ENCODE data around the gene TMC5.

Gene TMC5

DNA sequence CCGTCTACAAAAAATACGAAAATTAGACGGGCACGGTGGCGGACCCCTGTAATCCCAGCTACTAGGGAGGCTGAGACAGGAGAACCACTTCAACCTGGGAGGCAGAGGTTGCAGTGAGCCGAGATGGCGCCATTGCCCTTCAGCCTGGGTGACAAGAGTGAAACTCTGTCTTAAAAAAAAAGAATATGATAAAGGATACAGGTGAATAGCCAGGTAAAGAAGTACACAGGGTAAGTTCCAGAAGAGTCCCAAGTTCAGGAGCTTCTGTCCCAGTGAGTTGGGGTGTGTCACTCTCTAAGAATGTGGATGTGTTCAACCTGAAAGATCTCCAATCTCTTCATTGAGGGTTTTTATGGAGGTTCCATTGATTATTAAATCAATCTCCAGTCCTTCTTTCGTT lies 6.8 kb downstream of the TMC5 start:
- Histone ChIP-seq H3K4ac (ENCODE audit: low read depth in 1 of 2, low read length in 2 of 2) (no peak overlapping the region), H3K27ac (ENCODE audit: low read length, poor library complexity, severe bottlenecking) (no peak overlapping the region), H3K27me3 (ENCODE audit: control insufficient read depth in 1 of 2, insufficient read depth in 1 of 2, low read length in 2 of 2) (peaks cover 0 to 13% of the 10 kb centered on the region in 2 experiments), H3K4me3 (ENCODE audit: insufficient read depth in 1 of 2, low read depth in 1 of 2, low read length in 2 of 2) (no peak overlapping the region), H3K18ac (ENCODE audit: low read depth in 1 of 2, low read length in 2 of 2) (no peak overlapping the region), H3K23ac (ENCODE audit: low read length in 2 of 2) (no peak overlapping the region), H3K9me3 (ENCODE audit: control insufficient read depth, low read length) (no peaks in the 10 kb centered on the region), H2AK5ac (ENCODE audit: low read length, severe bottlenecking) (no peak overlapping the region), H3K14ac (ENCODE audit: low read length in 2 of 2) (no peak overlapping the region), H3K4me2 (ENCODE audit: low read length, poor library complexity, severe bottlenecking) (no peak overlapping the region), H4K8ac (ENCODE audit: low read length) (no peak overlapping the region), H2BK5ac (ENCODE audit: low read depth, low read length, poor library complexity, severe bottlenecking) (no peak overlapping the region), H3K36me3 (ENCODE audit: control insufficient read depth in 1 of 2, insufficient read depth in 2 of 2, low read depth in 1 of 2, low read length in 2 of 2) (no peaks in the 10 kb centered on the region), H3K4me1 (ENCODE audit: control insufficient read depth, insufficient read depth, low read depth, low read length) (no peaks in the 10 kb centered on the region), H2BK12ac (ENCODE audit: low read length in 2 of 2) (no peak overlapping the region), H4K91ac (ENCODE audit: low read length) (no peak overlapping the region), H3K9ac (ENCODE audit: low read length) (no peak overlapping the region), H2BK120ac (ENCODE audit: low read depth, low read length) (no peak overlapping the region), H2AFZ (ENCODE audit: low read depth, low read length) (no peak overlapping the region), H3K79me1 (replicated peaks; ENCODE audit: low read length, poor library complexity, severe bottlenecking) (no peaks in the 10 kb centered on the region), H2BK15ac (ENCODE audit: low read depth, poor library complexity, severe bottlenecking) (no peak overlapping the region)
- WGBS: 90% methylated on average over 8 of the region's 8 CpGs
- DNase-seq: no peak

DNA sequence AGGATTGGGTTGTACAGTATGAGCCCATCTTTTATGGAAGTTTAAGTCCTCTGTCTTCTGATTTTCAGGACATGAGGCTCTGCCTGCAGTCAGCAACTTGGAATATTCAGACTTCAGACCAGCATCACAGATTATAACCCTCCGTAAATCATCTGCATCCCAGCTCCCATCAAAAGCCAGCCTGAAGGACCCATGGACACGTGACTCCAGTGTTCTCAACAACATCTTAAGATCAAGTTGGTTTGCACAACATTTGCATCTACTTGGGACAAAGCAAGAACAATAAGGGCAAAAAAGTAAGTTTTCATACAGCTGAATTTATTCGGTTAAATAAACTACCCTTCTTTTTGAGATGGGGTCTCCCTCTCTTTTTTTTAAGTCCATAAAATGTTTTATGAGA lies 12.7 kb downstream of the TMC5 start:
- H2BK15ac ChIP-seq (ENCODE audit: low read depth, poor library complexity, severe bottlenecking): no peak overlapping the region
- no peak overlapping the region for H3K9ac ChIP-seq (ENCODE audit: low read length)
- H3K4me3 ChIP-seq (ENCODE audit: insufficient read depth in 1 of 2, low read depth in 1 of 2, low read length in 2 of 2): no peak overlapping the region
- no peak overlapping the region for H2AK5ac ChIP-seq (ENCODE audit: low read length, severe bottlenecking)
- no peak overlapping the region for H4K8ac ChIP-seq (ENCODE audit: low read length)
- H4K91ac ChIP-seq (ENCODE audit: low read length): no peak overlapping the region
- H3K14ac ChIP-seq (ENCODE audit: low read length in 2 of 2): no peak overlapping the region
- no peak overlapping the region for H2BK12ac ChIP-seq (ENCODE audit: low read length in 2 of 2)
- no peak overlapping the region for H3K4ac ChIP-seq (ENCODE audit: low read depth in 1 of 2, low read length in 2 of 2)
- no peaks in the 10 kb centered on the region for H3K9me3 ChIP-seq (ENCODE audit: control insufficient read depth, low read length)
- no peak overlapping the region for H3K27ac ChIP-seq (ENCODE audit: low read length, poor library complexity, severe bottlenecking)
- no peak overlapping the region for H2BK120ac ChIP-seq (ENCODE audit: low read depth, low read length)
- no peaks in the 10 kb centered on the region for H3K4me1 ChIP-seq (ENCODE audit: control insufficient read depth, insufficient read depth, low read depth, low read length)
- peaks cover 0 to 8% of the 10 kb centered on the region in 2 experiments for H3K27me3 ChIP-seq (ENCODE audit: control insufficient read depth in 1 of 2, insufficient read depth in 1 of 2, low read length in 2 of 2)
- H2BK5ac ChIP-seq (ENCODE audit: low read depth, low read length, poor library complexity, severe bottlenecking): no peak overlapping the region
- DNase-seq: no peak
- WGBS: 75% methylated on average over 2 of the region's 3 CpGs
- H3K4me2 ChIP-seq (ENCODE audit: low read length, poor library complexity, severe bottlenecking): no peak overlapping the region
- no peaks in the 10 kb centered on the region for H3K79me1 ChIP-seq (replicated peaks; ENCODE audit: low read length, poor library complexity, severe bottlenecking)
- H3K36me3 ChIP-seq (ENCODE audit: control insufficient read depth in 1 of 2, insufficient read depth in 2 of 2, low read depth in 1 of 2, low read length in 2 of 2): no peaks in the 10 kb centered on the region
- H2AFZ ChIP-seq (ENCODE audit: low read depth, low read length): no peak overlapping the region
- H3K23ac ChIP-seq (ENCODE audit: low read length in 2 of 2): no peak overlapping the region
- no peak overlapping the region for H3K18ac ChIP-seq (ENCODE audit: low read depth in 1 of 2, low read length in 2 of 2)

DNA sequence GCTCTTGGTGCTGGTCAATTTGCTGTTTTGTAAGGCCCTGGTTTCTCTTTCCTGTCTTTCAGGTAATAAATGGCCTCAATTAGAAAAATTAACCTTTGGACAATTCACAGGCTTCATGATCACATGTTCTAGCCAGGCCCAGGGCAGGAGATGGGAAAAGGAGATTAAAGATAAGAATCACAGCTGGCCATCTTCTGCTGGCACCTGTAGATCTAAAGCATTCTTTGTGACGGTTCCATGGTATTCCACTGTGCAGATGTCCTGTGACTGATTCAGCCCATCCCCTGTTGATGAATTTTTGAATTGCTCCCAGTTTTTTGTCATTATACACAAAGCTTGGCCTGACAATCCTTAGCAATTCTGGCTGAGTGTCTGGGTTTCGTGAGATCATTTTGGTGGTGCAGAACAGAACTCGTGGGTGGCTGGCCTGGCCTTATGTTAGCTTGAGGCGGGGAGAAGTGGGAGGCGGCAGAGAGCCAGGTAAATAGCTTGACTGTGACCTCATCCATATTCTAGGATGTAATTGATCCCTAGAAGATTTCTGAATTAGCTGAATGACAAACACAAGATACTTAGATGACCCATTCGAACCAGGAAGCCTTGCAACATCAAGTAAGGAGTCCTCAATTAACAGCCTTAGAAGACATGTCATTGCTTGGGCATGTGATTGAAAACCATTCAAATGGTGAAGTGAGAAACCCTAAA lies 14.1 kb downstream of the TMC5 start:
- Histone ChIP-seq H3K4me3 (ENCODE audit: insufficient read depth in 1 of 2, low read depth in 1 of 2, low read length in 2 of 2) (no peak overlapping the region), H3K36me3 (ENCODE audit: control insufficient read depth in 1 of 2, insufficient read depth in 2 of 2, low read depth in 1 of 2, low read length in 2 of 2) (no peaks in the 10 kb centered on the region), H3K4me2 (ENCODE audit: low read length, poor library complexity, severe bottlenecking) (no peak overlapping the region), H2BK5ac (ENCODE audit: low read depth, low read length, poor library complexity, severe bottlenecking) (no peak overlapping the region), H3K27ac (ENCODE audit: low read length, poor library complexity, severe bottlenecking) (no peak overlapping the region), H3K79me1 (replicated peaks; ENCODE audit: low read length, poor library complexity, severe bottlenecking) (no peaks in the 10 kb centered on the region), H3K4me1 (ENCODE audit: control insufficient read depth, insufficient read depth, low read depth, low read length) (no peaks in the 10 kb centered on the region), H3K9me3 (ENCODE audit: control insufficient read depth, low read length) (no peaks in the 10 kb centered on the region), H3K14ac (ENCODE audit: low read length in 2 of 2) (no peak overlapping the region), H2BK12ac (ENCODE audit: low read length in 2 of 2) (no peak overlapping the region), H2BK15ac (ENCODE audit: low read depth, poor library complexity, severe bottlenecking) (no peak overlapping the region), H2AK5ac (ENCODE audit: low read length, severe bottlenecking) (no peak overlapping the region), H3K4ac (ENCODE audit: low read depth in 1 of 2, low read length in 2 of 2) (no peak overlapping the region), H3K18ac (ENCODE audit: low read depth in 1 of 2, low read length in 2 of 2) (no peak overlapping the region), H4K8ac (ENCODE audit: low read length) (no peak overlapping the region), H3K23ac (ENCODE audit: low read length in 2 of 2) (no peak overlapping the region), H3K27me3 (ENCODE audit: control insufficient read depth in 1 of 2, insufficient read depth in 1 of 2, low read length in 2 of 2) (no peaks in the 10 kb centered on the region), H2AFZ (ENCODE audit: low read depth, low read length) (no peak overlapping the region), H2BK120ac (ENCODE audit: low read depth, low read length) (no peak overlapping the region), H4K91ac (ENCODE audit: low read length) (no peak overlapping the region), H3K9ac (ENCODE audit: low read length) (no peak overlapping the region)
- 76% methylated on average over 4 of the region's 6 CpGs for WGBS
- DNase-seq: no peak

DNA sequence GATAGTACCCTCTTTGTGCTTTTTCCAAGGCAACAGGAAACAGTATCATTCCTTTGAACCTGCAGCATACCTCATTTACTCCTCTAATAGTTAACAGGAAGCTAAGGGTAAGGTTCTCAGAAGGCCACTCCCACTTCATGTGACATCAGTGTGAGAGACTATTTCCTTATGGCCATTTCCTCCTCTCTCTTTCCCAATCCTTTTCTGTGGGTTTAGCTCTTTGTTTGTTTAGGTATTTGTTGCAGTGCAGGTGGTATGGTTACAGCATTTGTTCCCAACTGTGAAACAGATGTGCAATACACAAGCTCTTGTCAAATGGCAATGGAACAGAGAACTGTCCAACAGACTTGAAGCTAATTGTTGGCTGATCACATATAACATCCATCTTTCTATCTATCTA lies 14.7 kb downstream of the TMC5 start:
- Histone ChIP-seq H2AK5ac (ENCODE audit: low read length, severe bottlenecking) (no peak overlapping the region), H3K4me2 (ENCODE audit: low read length, poor library complexity, severe bottlenecking) (no peak overlapping the region), H3K14ac (ENCODE audit: low read length in 2 of 2) (no peak overlapping the region), H3K36me3 (ENCODE audit: control insufficient read depth in 1 of 2, insufficient read depth in 2 of 2, low read depth in 1 of 2, low read length in 2 of 2) (no peaks in the 10 kb centered on the region), H3K4me3 (ENCODE audit: insufficient read depth in 1 of 2, low read depth in 1 of 2, low read length in 2 of 2) (no peak overlapping the region), H3K23ac (ENCODE audit: low read length in 2 of 2) (no peak overlapping the region), H4K8ac (ENCODE audit: low read length) (no peak overlapping the region), H4K91ac (ENCODE audit: low read length) (no peak overlapping the region), H3K4ac (ENCODE audit: low read depth in 1 of 2, low read length in 2 of 2) (no peak overlapping the region), H3K18ac (ENCODE audit: low read depth in 1 of 2, low read length in 2 of 2) (no peak overlapping the region), H3K27me3 (ENCODE audit: control insufficient read depth in 1 of 2, insufficient read depth in 1 of 2, low read length in 2 of 2) (no peaks in the 10 kb centered on the region), H3K4me1 (ENCODE audit: control insufficient read depth, insufficient read depth, low read depth, low read length) (no peaks in the 10 kb centered on the region), H2BK15ac (ENCODE audit: low read depth, poor library complexity, severe bottlenecking) (no peak overlapping the region), H2AFZ (ENCODE audit: low read depth, low read length) (no peak overlapping the region), H3K79me1 (replicated peaks; ENCODE audit: low read length, poor library complexity, severe bottlenecking) (no peaks in the 10 kb centered on the region), H3K9me3 (ENCODE audit: control insufficient read depth, low read length) (no peaks in the 10 kb centered on the region), H3K9ac (ENCODE audit: low read length) (no peak overlapping the region), H2BK5ac (ENCODE audit: low read depth, low read length, poor library complexity, severe bottlenecking) (no peak overlapping the region), H2BK120ac (ENCODE audit: low read depth, low read length) (no peak overlapping the region), H2BK12ac (ENCODE audit: low read length in 2 of 2) (no peak overlapping the region), H3K27ac (ENCODE audit: low read length, poor library complexity, severe bottlenecking) (no peak overlapping the region)
- no peak for DNase-seq

Data from mesenchymal stem cell (in vitro differentiated cells and primary cell).